HCT116 (cell line): ENCODE measurements around the gene EML1. TPM values are rescaled to one million over a fixed set of nuclear protein-coding genes. Genes with fewer than 3 reads are reported as not detected.

ENCODE experiments used
- ATAC-seq: fragments of 200-7000 bp; cut with Tn5 transposase; 2 replicates; pipeline ENCODE4 v1.9.1; 2020; ENCODE audit warnings: mild to moderate bottlenecking, moderate library complexity
- BruUV-seq: library from RNA; stranded (reverse); fragments of 400-500 nt; replicated peaks from 2 replicates; lab custom pipeline; 2021; lab: Mats Ljungman, UMichigan
- CTCF ChIA-PET: fragments of 300-600 bp; sonication (Branson Sonifier 250); formaldehyde crosslinking; loops from one replicate; lab custom pipeline; 2021; ENCODE audit warnings: antibody characterized with exemption; lab: Charles Lee
- POLR2A ChIA-PET: fragments of 300-600, 350-600 bp; sonication (Branson Sonifier 250); formaldehyde crosslinking; loops from one replicate; lab custom pipeline; 2021; ENCODE audit warnings: antibody characterized with exemption; lab: Charles Lee
- RAD21 ChIA-PET, 2 experiments: fragments of 300-600 bp; sonication (Branson Sonifier 250); formaldehyde crosslinking; loops; one replicate each; lab custom pipeline; 2023; ENCODE audit warnings: low total read pairs in 2 of 2; ENCODE audit not compliant: uncharacterized antibody in 2 of 2, unreplicated experiment in 2 of 2, low non-redundant PET in 1 of 2; lab: Charles Lee
- DNase-seq: peaks from one replicate; pipeline ENCODE4 v3.0.0-alpha.2; 2010; ENCODE audit warnings: low read depth, low spot score
- H2AFZ ChIP-seq: fragments of 200-600 bp; shearing (Covaris generic), sonication (generic); 2 replicates; pipeline ENCODE4 v1.6.1; 2017; ENCODE audit warnings: low read depth, mixed run types, mixed read lengths, antibody characterized with exemption, low read length; ENCODE audit not compliant: poor library complexity, severe bottlenecking
- H3K27ac ChIP-seq: 2 replicates; pipeline ENCODE4 v1.5.1; 2012; ENCODE audit warnings: low read depth, low read length
- H3K27me3 ChIP-seq: fragments of 200-600 bp; sonication (generic); 2 replicates; pipeline ENCODE4 v1.6.1; 2016; ENCODE audit warnings: mixed run types, low read length, mixed read lengths; ENCODE audit not compliant: insufficient read depth
- H3K36me3 ChIP-seq, 2 experiments: fragments of 200-500 bp in 1 of 2; fragments of 200-600 bp in 1 of 2; sonication (Bioruptor generic) in 1 of 2; sonication (generic) in 1 of 2; 2 replicates each; pipeline versions ENCODE4 v1.5.1 to v1.6.1; 2014 to 2016; ENCODE audit warnings: low read length in 2 of 2, inconsistent platforms in 1 of 2, mixed read lengths in 1 of 2, mixed run types in 1 of 2; ENCODE audit not compliant: insufficient read depth in 2 of 2, control insufficient read depth in 1 of 2
- H3K4me1 ChIP-seq, 2 experiments: fragments of 200-600 bp in 1 of 2; sonication (generic) in 1 of 2; 2 replicates each; pipeline versions ENCODE4 v1.5.1 to v1.6.1; 2012 to 2017; ENCODE audit warnings: low read length in 2 of 2, inconsistent platforms in 1 of 2, mild to moderate bottlenecking in 1 of 2, mixed read lengths in 1 of 2, mixed run types in 1 of 2, moderate library complexity in 1 of 2; ENCODE audit not compliant: insufficient read depth in 2 of 2, control insufficient read depth in 1 of 2
- H3K4me2 ChIP-seq: fragments of 200-600 bp; sonication (generic); 2 replicates; pipeline ENCODE4 v1.6.1; 2017; ENCODE audit warnings: mixed run types, low read length, mixed read lengths
- H3K4me3 ChIP-seq, 2 experiments: fragments of 200-600 bp in 1 of 2; sonication (generic) in 1 of 2; replicated peaks in 1 of 2; 2 replicates each; pipeline ENCODE4 v1.5.1; 2011 to 2016; ENCODE audit warnings: low read length in 2 of 2, control low read depth in 1 of 2, low read depth in 1 of 2, mild to moderate bottlenecking in 1 of 2, mixed read lengths in 1 of 2, mixed run types in 1 of 2
- H3K79me2 ChIP-seq: fragments of 200-600 bp; sonication (generic); 2 replicates; pipeline ENCODE4 v1.6.1; 2017; ENCODE audit warnings: mild to moderate bottlenecking, mixed run types, low read length, moderate library complexity, mixed read lengths; ENCODE audit not compliant: insufficient read depth
- H3K9ac ChIP-seq: fragments of 200-600 bp; sonication (generic); 2 replicates; pipeline ENCODE4 v1.6.1; 2016; ENCODE audit warnings: low read length, mixed read lengths
- H3K9me2 ChIP-seq: fragments of 200-600 bp; sonication (generic), shearing (Covaris generic); 2 replicates; pipeline ENCODE4 v1.6.1; 2017; ENCODE audit warnings: mixed run types, mild to moderate bottlenecking, moderate library complexity; ENCODE audit not compliant: insufficient read depth
- H3K9me3 ChIP-seq, 2 experiments: fragments of 200-500 bp in 1 of 2; fragments of 200-600 bp in 1 of 2; sonication (Bioruptor generic) in 1 of 2; sonication (generic) in 1 of 2; 2 replicates each; pipeline ENCODE4 v1.6.1; 2014 to 2017; ENCODE audit warnings: low read length in 2 of 2, mixed read lengths in 2 of 2, inconsistent platforms in 1 of 2, low read depth in 1 of 2, mild to moderate bottlenecking in 1 of 2, mixed run types in 1 of 2, moderate library complexity in 1 of 2; ENCODE audit not compliant: control insufficient read depth in 1 of 2, insufficient read depth in 1 of 2
- H4K20me1 ChIP-seq: fragments of 200-600 bp; sonication (generic), shearing (Covaris generic); 2 replicates; pipeline ENCODE4 v1.6.1; 2017; ENCODE audit warnings: mixed run types, mild to moderate bottlenecking, moderate library complexity; ENCODE audit not compliant: insufficient read depth
- CEBPB ChIP-seq: IDR thresholded peaks from 2 replicates; pipeline ENCODE4 v1.6.1; 2012; ENCODE audit warnings: low read depth
- ELF1 ChIP-seq: IDR thresholded peaks from 2 replicates; pipeline ENCODE4 v1.6.1; 2012; ENCODE audit warnings: low read depth, borderline replicate concordance
- EZH2 ChIP-seq: fragments of 200-600 bp; sonication (generic); IDR thresholded peaks from 2 replicates; pipeline ENCODE4 v1.6.1; 2017; ENCODE audit warnings: antibody characterized with exemption, mixed run types
- FOSL1 ChIP-seq: IDR thresholded peaks from 2 replicates; pipeline ENCODE4 v1.6.1; 2012; ENCODE audit warnings: low read depth
- JUND ChIP-seq: IDR thresholded peaks from 2 replicates; pipeline ENCODE4 v1.6.1; 2012
- POLR2AphosphoS5 ChIP-seq: IDR thresholded peaks from 2 replicates; pipeline ENCODE4 v1.6.1; 2011; ENCODE audit warnings: mild to moderate bottlenecking, low read depth, low read length, moderate library complexity
- SIN3A ChIP-seq: IDR thresholded peaks from 2 replicates; pipeline ENCODE4 v1.6.1; 2012; ENCODE audit warnings: low read depth
- SP1 ChIP-seq: IDR thresholded peaks from 2 replicates; pipeline ENCODE4 v1.6.1; 2012; ENCODE audit warnings: low read depth
- SRF ChIP-seq: IDR thresholded peaks from 2 replicates; pipeline ENCODE4 v1.6.1; 2012; ENCODE audit warnings: low read depth
- YY1 ChIP-seq: IDR thresholded peaks from 2 replicates; pipeline ENCODE4 v1.6.1; 2011; ENCODE audit warnings: low read length, low read depth, moderate library complexity, mild to moderate bottlenecking; ENCODE audit not compliant: insufficient replicate concordance; ENCODE audit errors: extremely low read depth
- intact Hi-C: fragments of 100-400 bp; cut with micrococcal nuclease; formaldehyde crosslinking; loops from 2 replicates; pipeline ENCODE4 v1.10.0; 2022
- total RNA-seq: library from RNA; stranded (reverse); gene quantifications from one replicate; pipeline ENCODE4 v1.2.1, GENCODE V29; 2021; ENCODE audit not compliant: unreplicated experiment
- TF ChIP-seq, protein P1 (sequence below): IDR thresholded peaks from 2 replicates; pipeline ENCODE4 v1.6.1; 2012

The EML1 gene
- total RNA-seq, 1 experiment from 2014 or later: 7.4 TPM

DNA sequence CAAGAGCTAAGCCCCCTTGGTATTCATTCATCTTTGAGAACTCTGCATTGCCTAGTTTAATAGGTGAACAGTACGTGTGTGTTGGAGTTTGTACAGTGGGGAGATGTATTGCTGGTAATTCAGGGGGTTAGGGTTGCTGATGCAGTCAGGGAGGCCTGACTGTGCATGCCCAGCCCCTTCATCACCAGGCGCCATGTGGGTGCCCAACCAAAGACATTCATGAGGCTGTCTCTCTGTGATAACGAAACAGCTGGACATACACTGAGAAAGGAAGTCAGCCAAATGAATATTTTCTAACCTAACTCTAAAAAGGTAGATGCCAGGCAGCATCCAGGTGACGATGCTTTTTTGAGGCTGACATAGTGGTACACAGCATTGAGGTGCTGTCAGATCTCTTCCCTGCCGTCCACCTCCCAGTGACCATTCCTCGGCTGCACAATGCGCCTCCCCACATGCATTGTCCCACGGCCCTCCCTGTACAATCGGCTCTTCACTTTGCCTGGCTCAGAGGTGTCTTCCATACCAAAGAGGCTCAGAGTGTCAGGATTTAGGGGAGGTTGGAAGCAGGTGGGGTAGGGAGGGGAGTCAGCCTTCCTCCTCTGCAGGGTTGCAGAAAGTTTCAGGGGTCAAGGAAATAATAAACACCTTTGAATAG, 19.0 kb downstream of the EML1 start:
- no peak overlapping the region for H3K4me3 ChIP-seq
- RAD21 ChIA-PET: no interaction called here
- POLR2A ChIA-PET: no interaction called here
- BruUV-seq: no TSS peak
- no peak overlapping the region for H2AFZ ChIP-seq
- H4K20me1 ChIP-seq: no peaks in the 10 kb centered on the region
- H3K4me2 ChIP-seq: no peak overlapping the region
- DNase-seq (no peak), ATAC-seq (no peak)
- intact Hi-C loops: no loop called here
- no peaks in the 10 kb centered on the region for H3K9me2 ChIP-seq
- no peaks in the 10 kb centered on the region for H3K4me1 ChIP-seq
- CTCF ChIA-PET: no interaction called here
- no peaks in the 10 kb centered on the region for H3K9me3 ChIP-seq
- peaks cover 4% of the 10 kb centered on the region; the same call in 1 of the 2 replicates for H3K27me3 ChIP-seq
- H3K9ac ChIP-seq: no peak overlapping the region
- TF ChIP-seq, protein P1, sequence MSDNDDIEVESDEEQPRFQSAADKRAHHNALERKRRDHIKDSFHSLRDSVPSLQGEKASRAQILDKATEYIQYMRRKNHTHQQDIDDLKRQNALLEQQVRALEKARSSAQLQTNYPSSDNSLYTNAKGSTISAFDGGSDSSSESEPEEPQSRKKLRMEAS: no peak
- TF ChIP-seq ELF1 (no peak), POLR2AphosphoS5 (no peak), CEBPB (no peak)
- H3K36me3 ChIP-seq: no peaks in the 10 kb centered on the region
- H3K27ac ChIP-seq: no peak overlapping the region
- no peaks in the 10 kb centered on the region for H3K79me2 ChIP-seq

DNA sequence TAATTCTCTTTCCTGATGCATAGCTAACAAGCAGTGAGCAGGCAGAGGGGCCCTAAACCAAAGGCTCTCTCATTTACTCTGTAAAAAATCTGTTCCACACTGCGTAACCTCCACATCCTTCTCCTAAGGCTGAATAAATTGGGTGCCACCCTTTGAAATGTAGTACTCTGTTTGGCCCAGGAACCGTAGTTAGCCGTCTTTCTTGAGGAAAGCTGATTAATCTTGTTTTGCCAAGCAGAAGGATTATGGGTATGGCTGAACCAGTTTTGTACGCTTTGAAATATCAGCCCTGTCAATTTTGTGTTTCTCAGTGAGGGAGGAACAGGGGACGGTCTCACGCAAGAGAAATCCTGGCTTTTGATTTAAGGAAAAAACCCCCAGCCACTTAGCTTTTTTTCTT, 19.7 kb downstream of the EML1 start:
- Histone ChIP-seq H3K27ac (no peak overlapping the region), H3K4me2 (no peak overlapping the region), H3K4me1 (no peaks in the 10 kb centered on the region), H3K4me3 (no peak overlapping the region), H4K20me1 (no peaks in the 10 kb centered on the region), H3K9me3 (no peaks in the 10 kb centered on the region), H3K36me3 (no peaks in the 10 kb centered on the region), H3K9ac (no peak overlapping the region), H3K79me2 (no peaks in the 10 kb centered on the region), H3K27me3 (peaks cover 4% of the 10 kb centered on the region; the same call in 1 of the 2 replicates), H3K9me2 (no peaks in the 10 kb centered on the region), H2AFZ (no peak overlapping the region)
- RAD21 ChIA-PET: no interaction called here
- no peak for ATAC-seq
- no peak for DNase-seq
- CTCF ChIA-PET: no interaction called here
- no TSS peak for BruUV-seq
- TF ChIP-seq, protein P1: no peak
- TF ChIP-seq EZH2 (no peak), SRF (no peak), FOSL1 (no peak), SIN3A (no peak), SP1 (no peak), YY1 (no peak), JUND (no peak)
- intact Hi-C loops: no loop called here
- POLR2A ChIA-PET: no interaction called here
